Measurements from ENCODE around the gene NSF.
"Not testable (repeated sequence)": the region's sequence is repeated elsewhere in the genome, so short reads cannot be mapped to it uniquely, and the experiment has no call there.

Gene NSF

GRCh38 chr17:46791531-46791930 lies 201.1 kb downstream of the NSF start:
- TF ChIP-seq POLR2AphosphoS5 (IDR thresholded peaks at IDR 0.05; ENCODE audit: low read depth) (no peak), GABPA (IDR thresholded peaks at IDR 0.05; ENCODE audit: low read depth) (no peak), REST (IDR thresholded peaks at IDR 0.05; ENCODE audit: insufficient replicate concordance, low read depth) (no peak), CTCF (IDR thresholded peaks at IDR 0.05; ENCODE audit: insufficient read depth, low read length) (no peak), SPI1 (IDR thresholded peaks at IDR 0.05; ENCODE audit: borderline replicate concordance, low read depth) (no peak)
- no peak for DNase-seq (ENCODE audit: low read depth in 1 of 2, low spot score in 1 of 2)
- Histone ChIP-seq H3K27me3 (ENCODE audit: insufficient read depth, poor library complexity, severe bottlenecking) (peaks cover 8% of the 10 kb centered on the region), H3K27ac (replicated peaks) (no peak overlapping the region), H3K4me3 (replicated peaks; ENCODE audit: insufficient read depth, low read length) (no peak overlapping the region)

GRCh38 chr17:46792071-46792470 lies 201.6 kb downstream of the NSF start:
- DNase-seq (ENCODE audit: low read depth in 1 of 2, low spot score in 1 of 2): no peak
- TF ChIP-seq SPI1 (IDR thresholded peaks at IDR 0.05; ENCODE audit: borderline replicate concordance, low read depth) (no peak), GABPA (IDR thresholded peaks at IDR 0.05; ENCODE audit: low read depth) (no peak), CTCF (IDR thresholded peaks at IDR 0.05; ENCODE audit: insufficient read depth, low read length) (no peak), POLR2AphosphoS5 (IDR thresholded peaks at IDR 0.05; ENCODE audit: low read depth) (no peak), REST (IDR thresholded peaks at IDR 0.05; ENCODE audit: insufficient replicate concordance, low read depth) (no peak)
- H3K4me3 ChIP-seq (replicated peaks; ENCODE audit: insufficient read depth, low read length): no peak overlapping the region
- no peak overlapping the region for H3K27ac ChIP-seq (replicated peaks)
- peaks cover 13% of the 10 kb centered on the region for H3K27me3 ChIP-seq (ENCODE audit: insufficient read depth, poor library complexity, severe bottlenecking)

- not testable (repeated sequence) for H3K27ac ChIP-seq (replicated peaks); DNase-seq (ENCODE audit: low read depth in 1 of 2, low spot score in 1 of 2); H3K4me3 ChIP-seq (replicated peaks; ENCODE audit: insufficient read depth, low read length)
- peaks cover 13% of the 10 kb centered on the region for H3K27me3 ChIP-seq (ENCODE audit: insufficient read depth, poor library complexity, severe bottlenecking)
These were observed 202.6 kb downstream of the NSF start for GRCh38 chr17:46793023-46793422.

GRCh38 chr17:46793541-46793940 lies 203.1 kb downstream of the NSF start:
- TF ChIP-seq CTCF (IDR thresholded peaks at IDR 0.05; ENCODE audit: insufficient read depth, low read length): no peak
- TF ChIP-seq REST (IDR thresholded peaks at IDR 0.05; ENCODE audit: insufficient replicate concordance, low read depth): no peak
- TF ChIP-seq GABPA (IDR thresholded peaks at IDR 0.05; ENCODE audit: low read depth): no peak
- TF ChIP-seq SPI1 (IDR thresholded peaks at IDR 0.05; ENCODE audit: borderline replicate concordance, low read depth): no peak
- no peak for TF ChIP-seq POLR2AphosphoS5 (IDR thresholded peaks at IDR 0.05; ENCODE audit: low read depth)
- Histone ChIP-seq H3K4me3 (replicated peaks; ENCODE audit: insufficient read depth, low read length) (no peak overlapping the region), H3K27ac (replicated peaks) (no peak overlapping the region), H3K27me3 (ENCODE audit: insufficient read depth, poor library complexity, severe bottlenecking) (peaks cover 13% of the 10 kb centered on the region)
- DNase-seq (ENCODE audit: low read depth in 1 of 2, low spot score in 1 of 2): no peak

All from HL-60 (cell line).